8988T (cell line): ENCODE measurements around the gene ABLIM2.

ENCODE experiments used
- DNase-seq: peaks from one replicate; pipeline ENCODE4 v3.0.0; 2011

The ABLIM2 gene

DNA sequence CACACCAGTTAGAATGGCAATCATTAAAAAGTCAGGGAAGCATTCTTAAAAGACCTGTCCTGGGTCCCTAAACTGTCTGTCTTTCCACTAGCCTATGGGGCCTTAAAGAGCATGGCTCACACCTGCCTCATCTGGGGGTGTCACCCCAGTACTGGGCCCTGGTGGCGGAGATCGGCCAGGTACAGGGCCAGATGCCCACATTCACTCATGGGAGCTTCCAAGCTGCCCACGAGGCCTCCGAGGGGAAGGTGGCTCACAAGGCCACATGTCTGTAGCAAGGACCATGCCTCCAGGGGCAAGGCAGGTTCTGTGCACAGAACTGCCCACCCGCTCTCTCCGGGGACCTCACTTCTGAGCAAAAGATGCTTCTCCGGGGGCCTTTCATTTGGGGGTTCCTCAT is 163.5 kb downstream of the ABLIM2 start:
- no peak for DNase-seq

- DNase-seq = no peak
These were observed 164.9 kb downstream of the ABLIM2 start for GRCh38 chr4:7993671-7994070.

GRCh38 chr4:7992846-7993245 is 165.8 kb downstream of the ABLIM2 start:
- DNase-seq = no peak

- DNase-seq = no peak
These were observed 167.7 kb downstream of the ABLIM2 start for GRCh38 chr4:7990807-7991459.

GRCh38 chr4:7989654-7990053 is 169.0 kb downstream of the ABLIM2 start:
- no peak for DNase-seq

DNA sequence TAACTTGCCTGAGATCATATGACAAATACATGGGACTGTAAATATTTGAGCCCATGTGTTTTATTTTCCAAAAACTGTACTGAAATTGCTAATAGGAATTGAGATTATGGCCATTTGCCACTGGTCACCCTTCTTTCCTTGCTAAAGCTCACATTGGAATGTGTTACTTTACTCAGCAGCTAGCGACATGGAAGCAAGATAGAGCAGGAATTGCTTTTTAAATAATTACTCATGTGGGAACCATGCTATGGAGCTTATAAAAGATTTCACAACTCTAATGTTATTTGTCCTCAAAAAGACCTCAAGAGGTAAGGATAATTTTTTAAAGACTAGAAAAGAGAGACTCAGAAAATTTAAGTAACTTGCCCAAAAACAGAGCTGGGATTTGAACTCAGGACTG is 170.2 kb downstream of the ABLIM2 start:
- DNase-seq = no peak

DNA sequence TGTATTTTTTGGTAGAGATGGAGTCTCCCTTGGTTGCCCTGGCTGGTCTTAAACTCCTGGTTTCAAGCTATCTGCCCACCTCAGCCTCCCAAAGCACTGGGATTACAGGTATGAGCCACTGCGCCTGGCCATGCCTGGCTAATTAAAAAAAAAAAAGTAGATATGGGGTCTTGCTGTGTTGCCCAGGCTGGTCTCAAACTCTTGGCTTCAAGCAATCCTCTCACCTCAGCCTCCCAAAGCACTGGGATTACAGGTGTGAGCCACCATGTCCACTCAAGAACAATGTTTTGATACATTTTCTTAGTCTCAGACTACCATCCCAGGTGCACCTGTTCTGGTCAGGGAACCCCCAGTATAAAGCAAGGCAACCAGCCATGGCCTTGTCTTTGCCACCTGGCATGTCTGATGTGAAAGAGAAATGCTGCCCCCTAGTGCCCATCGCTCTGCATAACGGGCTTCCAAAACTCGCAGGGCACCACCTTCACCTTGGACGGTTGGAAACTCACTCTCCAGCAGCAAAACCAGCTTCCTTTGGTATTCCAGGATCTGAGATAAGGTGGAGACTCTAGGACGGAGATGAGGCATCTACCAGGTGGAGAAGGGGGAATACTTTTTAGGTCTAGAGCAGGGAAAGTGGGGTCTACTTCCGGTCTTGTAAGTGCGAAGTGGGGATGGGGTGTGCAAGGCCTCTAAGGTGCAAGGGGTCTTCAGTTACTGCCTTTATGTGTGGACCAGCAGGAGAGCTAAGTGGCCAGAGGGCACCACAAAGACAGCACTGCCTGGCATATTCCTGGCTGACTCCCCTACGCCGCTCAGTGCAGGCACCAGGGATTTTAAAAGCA is 171.2 kb downstream of the ABLIM2 start:
- peak; percentile 71 for DNase-seq

GRCh38 chr4:7985891-7986441 is 172.6 kb downstream of the ABLIM2 start:
- DNase-seq = no peak

- DNase-seq = no peak
These were observed 173.5 kb downstream of the ABLIM2 start for GRCh38 chr4:7985072-7985471.

DNA sequence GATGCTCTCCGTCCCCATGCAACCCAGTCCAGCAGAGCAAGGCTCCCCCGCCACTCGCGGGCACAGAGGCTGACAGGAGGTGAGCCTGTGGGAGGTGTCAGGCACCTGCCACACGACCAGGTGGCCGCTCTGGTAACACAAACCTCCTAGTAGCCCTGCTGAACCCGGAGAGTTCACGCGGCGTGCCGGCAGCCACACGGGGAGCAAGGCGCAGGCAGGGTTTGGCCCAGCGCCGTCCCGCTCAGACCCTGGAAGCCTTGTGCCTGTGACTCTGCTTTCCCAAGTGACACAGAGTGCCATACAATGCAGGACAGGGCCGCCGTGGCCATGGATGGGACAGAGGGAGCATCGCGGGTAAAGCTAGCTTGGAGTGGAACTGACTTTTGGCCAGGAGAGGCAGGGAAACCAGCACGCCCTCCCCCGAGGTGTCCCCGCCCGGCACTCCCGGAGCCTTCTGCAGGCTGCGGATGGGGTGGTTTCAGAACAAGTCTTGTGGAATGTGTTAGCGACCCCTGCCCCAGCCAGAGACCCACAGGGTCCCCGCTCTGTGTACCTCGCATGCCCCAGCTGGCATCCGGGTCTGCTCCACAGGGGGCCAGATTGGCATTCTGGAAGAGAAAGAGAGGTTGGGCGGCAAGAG is 174.2 kb downstream of the ABLIM2 start:
- no peak for DNase-seq

DNA sequence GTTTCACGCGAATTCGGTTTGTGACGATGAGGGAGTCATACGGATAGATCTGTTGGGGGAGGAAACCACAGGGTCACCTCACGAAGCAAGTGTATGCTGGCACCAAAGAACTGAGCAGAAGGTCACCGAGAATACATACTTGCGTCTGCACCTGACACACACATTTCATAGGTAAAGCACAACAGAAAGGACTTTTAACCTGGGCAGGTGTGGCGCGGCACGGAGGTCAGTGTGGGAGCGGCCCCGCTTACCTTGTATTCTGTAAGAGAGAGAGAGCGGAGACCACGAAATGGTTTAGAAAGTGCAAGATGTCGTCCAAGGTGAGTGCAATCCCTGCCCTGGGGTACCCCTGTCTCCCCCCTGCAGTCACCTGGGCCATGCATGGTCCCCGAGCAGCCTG is 175.3 kb downstream of the ABLIM2 start:
- DNase-seq = no peak

DNA sequence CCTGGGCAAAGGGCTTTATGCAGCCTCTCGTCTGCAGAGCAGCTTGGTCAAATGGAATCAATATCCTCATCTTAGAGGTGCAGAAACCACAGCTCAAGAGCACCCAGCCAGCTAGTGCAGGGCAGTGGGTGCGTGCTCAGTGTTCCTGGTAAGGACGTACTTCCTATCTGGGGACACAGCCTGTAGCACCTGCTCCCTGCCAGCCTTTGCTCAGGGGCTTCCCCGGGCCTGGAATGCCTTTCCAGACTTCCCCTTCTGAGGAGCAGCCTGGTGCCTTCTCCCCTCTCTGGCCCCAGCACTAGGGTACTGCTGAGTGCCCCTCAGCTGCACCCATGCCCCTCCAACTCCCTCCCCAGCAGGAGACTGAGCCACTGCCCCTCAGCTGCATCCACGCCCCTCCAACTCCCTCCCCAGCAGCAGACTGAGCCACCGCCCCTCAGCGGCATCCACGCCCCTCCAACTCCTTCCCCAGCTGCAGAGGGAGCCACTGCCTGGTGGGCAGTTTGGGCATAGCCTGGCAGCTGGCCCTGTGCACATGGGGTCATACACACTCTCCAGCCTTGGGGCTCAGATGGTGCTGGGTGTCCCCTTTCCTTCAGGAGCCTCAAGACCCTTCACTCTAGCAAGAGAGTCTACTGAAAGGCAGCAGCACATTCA is 176.7 kb downstream of the ABLIM2 start:
- no peak for DNase-seq

- no peak for DNase-seq
These were observed 178.6 kb downstream of the ABLIM2 start for GRCh38 chr4:7980036-7980435.

- DNase-seq = no peak
These were observed 179.0 kb downstream of the ABLIM2 start for GRCh38 chr4:7979652-7979968.

DNA sequence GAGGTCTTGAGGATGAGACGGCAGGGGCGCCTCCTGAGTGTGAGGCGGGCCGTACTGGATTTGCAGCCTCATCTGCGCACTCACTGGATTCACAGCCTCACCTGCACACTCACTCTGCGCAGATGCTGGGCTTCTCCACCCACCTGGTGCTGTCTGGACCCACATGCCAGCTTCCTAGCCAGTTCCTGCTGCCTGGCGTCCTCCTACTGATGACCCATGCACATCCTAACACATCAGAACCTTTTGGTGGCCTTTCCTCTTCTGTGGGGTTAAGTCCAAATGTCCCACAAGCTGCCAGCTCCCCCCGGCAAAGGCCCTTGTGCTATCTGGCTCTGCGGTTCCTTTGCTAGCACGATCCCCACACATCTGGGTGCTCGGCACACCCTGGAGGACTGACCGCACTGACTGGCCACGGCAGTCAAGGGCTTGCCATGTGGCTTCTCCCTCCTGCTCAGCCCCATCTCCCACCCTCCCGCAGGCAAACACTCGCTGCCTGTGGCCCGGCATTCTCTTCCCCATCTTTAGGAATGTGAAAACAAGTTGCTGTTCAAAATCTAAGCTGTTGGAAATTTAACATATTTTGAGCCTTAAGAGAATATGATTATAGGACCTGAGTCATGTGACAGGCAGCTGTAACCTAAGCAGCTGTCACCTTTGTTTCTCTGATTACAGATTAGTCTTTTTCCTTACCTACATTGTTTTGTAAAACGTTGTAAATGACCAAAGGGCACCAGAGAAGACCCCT is 179.5 kb downstream of the ABLIM2 start:
- DNase-seq = no peak

GRCh38 chr4:7978489-7978888 is 180.1 kb downstream of the ABLIM2 start:
- DNase-seq = no peak

- no peak for DNase-seq
These were observed 182.0 kb downstream of the ABLIM2 start for GRCh38 chr4:7976634-7977033.

GRCh38 chr4:7976025-7976424 is 182.6 kb downstream of the ABLIM2 start:
- no peak for DNase-seq

- DNase-seq = no peak
These were observed 184.2 kb downstream of the ABLIM2 start for GRCh38 chr4:7974425-7974824.

DNA sequence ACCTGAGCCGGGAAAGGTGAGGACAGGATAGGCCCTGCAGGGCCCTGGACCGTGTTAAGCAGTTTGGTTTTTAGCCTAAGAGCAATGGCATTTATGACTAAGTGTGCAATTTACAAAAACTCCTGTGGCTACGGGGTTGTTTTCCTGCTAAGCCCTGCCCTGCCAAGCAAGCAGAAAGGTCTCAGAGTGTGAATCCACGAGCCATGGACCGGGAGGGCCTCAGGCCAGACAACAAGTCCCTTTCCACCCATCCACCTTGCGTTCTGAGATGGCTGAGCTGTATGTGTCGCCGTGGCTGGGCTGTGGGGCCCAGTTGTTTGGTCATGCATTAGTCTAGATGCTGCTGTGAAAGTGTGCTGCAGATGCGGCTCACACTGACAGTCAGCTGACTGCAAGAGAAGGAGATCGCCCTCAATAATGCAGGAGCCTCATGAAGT is 185.1 kb downstream of the ABLIM2 start:
- DNase-seq = no peak

DNA sequence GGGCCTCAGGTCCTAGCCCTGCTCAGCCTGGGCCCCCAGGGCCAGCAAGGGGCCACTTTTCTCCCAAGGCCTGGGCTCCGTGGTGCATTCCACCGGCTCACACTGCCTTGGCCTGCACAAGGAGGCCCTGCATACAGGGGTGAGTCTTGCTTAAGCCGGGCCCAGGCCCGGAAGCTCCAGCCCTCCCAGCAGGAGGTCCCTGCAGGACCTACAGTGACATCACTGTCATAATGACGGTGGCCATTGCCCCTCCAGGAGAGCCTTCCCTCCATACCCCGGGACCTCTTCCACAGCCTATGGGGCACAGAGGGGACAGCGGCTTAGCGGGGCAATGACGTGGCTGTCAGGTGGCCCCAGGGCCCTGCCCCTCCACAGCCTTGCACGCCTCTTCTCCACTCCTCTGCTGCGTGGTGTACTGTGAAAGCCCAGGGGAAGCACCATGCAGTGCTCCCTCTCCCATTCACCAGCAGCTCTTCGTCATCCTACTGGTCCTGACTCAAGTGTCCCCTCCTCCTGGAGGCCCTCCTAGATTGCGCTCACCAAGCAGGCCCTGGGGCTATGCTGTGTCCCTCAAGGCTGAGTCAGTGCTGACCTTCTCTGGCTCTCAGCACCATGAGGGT is 186.6 kb downstream of the ABLIM2 start:
- no peak for DNase-seq

GRCh38 chr4:7971159-7971631 is 187.4 kb downstream of the ABLIM2 start:
- DNase-seq = no peak
